Measurements from ENCODE around the gene ERMP1.

The ERMP1 gene

GRCh38 chr9:5773324-5773999, 59.5 kb downstream of the ERMP1 start:
- DNase-seq: no peak

GRCh38 chr9:5767968-5768932, 64.7 kb downstream of the ERMP1 start:
- no peak for DNase-seq

GRCh38 chr9:5764130-5764868, 68.6 kb downstream of the ERMP1 start:
- no peak for DNase-seq

- no peak for DNase-seq
Observed at GRCh38 chr9:5762421-5762820, 70.5 kb downstream of the ERMP1 start.

GRCh38 chr9:5760338-5760737, 72.6 kb downstream of the ERMP1 start:
- DNase-seq: no peak

GRCh38 chr9:5756633-5757032, 76.3 kb downstream of the ERMP1 start:
- DNase-seq: no peak

- no peak for DNase-seq
Observed at GRCh38 chr9:5750569-5750968, 82.3 kb downstream of the ERMP1 start.

GRCh38 chr9:5749306-5749705, 83.6 kb downstream of the ERMP1 start:
- DNase-seq: no peak

GRCh38 chr9:5748438-5748837, 84.5 kb downstream of the ERMP1 start:
- no peak for DNase-seq

GRCh38 chr9:5743109-5743508, 89.8 kb downstream of the ERMP1 start:
- no peak for DNase-seq

- no peak for DNase-seq
Observed at GRCh38 chr9:5736563-5737346, 96.2 kb downstream of the ERMP1 start.

- no peak for DNase-seq
Observed at GRCh38 chr9:5735072-5735471, 97.8 kb downstream of the ERMP1 start.

Measured in stimulated activated CD4-positive, alpha-beta T cell treated with anti-CD3 and anti-CD28 coated beads, Interleukin-4, amount 100 ng/mL, for 4 hours (primary cell).